A673 (cell line): Measurements from ENCODE around the gene BLOC1S5.

ENCODE experiments used
- EZH2 ChIP-seq: fragments of 200-600 bp; sonication (generic); IDR thresholded peaks from 2 replicates; pipeline ENCODE4 v1.6.1; 2017; ENCODE audit warnings: borderline replicate concordance, low read depth, mild to moderate bottlenecking, mixed read lengths, antibody characterized with exemption, low read length; ENCODE audit not compliant: poor library complexity, severe bottlenecking
- TF ChIP-seq, protein P1 (sequence below): fragments of 300-800, 200-600 bp; sonication (generic); conservative IDR thresholded peaks from 2 replicates; pipeline ENCODE4 v1.5.1; 2017; ENCODE audit warnings: low read depth, mild to moderate bottlenecking, antibody characterized with exemption, low read length, moderate library complexity, mixed read lengths

DNA sequence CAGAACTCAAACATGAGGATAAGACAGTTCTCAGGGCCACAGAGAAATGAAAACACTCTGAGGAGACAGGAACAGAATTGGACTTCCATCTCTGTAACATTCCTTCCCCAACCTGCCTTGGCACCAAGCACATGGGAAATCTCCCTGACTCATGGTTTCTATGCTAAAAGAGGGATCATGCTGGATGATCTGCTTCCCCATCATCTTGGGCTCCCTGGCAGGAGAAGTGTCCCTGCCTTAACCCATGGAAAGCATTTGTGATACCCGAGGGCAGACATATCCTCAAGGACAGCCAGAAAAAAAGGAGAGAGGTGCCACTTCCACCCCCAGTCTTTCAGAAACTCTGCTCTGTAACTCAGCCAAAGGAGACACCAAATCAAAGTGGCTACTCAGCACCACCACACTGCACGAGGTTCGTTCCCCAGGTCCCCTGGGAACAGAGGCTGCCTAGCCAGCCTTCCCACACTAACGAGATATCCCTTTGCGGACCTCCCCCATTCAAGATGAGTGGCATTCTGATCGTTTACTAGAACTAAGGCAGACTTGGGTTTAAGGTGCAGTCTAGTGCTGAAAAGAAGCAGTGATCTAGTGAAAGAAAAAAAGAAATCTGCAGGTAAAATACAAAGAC, 34.8 kb downstream of the BLOC1S5 start:
- TF ChIP-seq EZH2 = no peak
- TF ChIP-seq, protein P1, sequence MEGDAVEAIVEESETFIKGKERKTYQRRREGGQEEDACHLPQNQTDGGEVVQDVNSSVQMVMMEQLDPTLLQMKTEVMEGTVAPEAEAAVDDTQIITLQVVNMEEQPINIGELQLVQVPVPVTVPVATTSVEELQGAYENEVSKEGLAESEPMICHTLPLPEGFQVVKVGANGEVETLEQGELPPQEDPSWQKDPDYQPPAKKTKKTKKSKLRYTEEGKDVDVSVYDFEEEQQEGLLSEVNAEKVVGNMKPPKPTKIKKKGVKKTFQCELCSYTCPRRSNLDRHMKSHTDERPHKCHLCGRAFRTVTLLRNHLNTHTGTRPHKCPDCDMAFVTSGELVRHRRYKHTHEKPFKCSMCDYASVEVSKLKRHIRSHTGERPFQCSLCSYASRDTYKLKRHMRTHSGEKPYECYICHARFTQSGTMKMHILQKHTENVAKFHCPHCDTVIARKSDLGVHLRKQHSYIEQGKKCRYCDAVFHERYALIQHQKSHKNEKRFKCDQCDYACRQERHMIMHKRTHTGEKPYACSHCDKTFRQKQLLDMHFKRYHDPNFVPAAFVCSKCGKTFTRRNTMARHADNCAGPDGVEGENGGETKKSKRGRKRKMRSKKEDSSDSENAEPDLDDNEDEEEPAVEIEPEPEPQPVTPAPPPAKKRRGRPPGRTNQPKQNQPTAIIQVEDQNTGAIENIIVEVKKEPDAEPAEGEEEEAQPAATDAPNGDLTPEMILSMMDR = no peak
